OCI-LY1 (cell line): ENCODE results near the gene SLAMF6.
"Not testable (repeated sequence)": the region's sequence is repeated elsewhere in the genome, so short reads cannot be mapped to it uniquely, and the experiment has no call there.

Experiments
- H2AFZ ChIP-seq: fragments of 200-600 bp; sonication (generic), shearing (Covaris generic); 2 replicates; pipeline ENCODE4 v1.6.0; 2014; ENCODE audit warnings: antibody characterized with exemption, mild to moderate bottlenecking, low read length
- H3F3A ChIP-seq: fragments of 200-600 bp; sonication (generic), shearing (Covaris generic); 2 replicates; pipeline ENCODE4 v1.6.0; 2014; ENCODE audit warnings: mild to moderate bottlenecking, antibody characterized with exemption, low read length, moderate library complexity; ENCODE audit not compliant: insufficient read depth
- H3K27ac ChIP-seq: fragments of 200-600 bp; sonication (generic); 2 replicates; pipeline ENCODE4 v1.5.1; 2014; ENCODE audit warnings: low read length, mixed run types, mild to moderate bottlenecking, low read depth; ENCODE audit not compliant: poor library complexity, severe bottlenecking
- H3K27me3 ChIP-seq: fragments of 200-600 bp; sonication (generic); 2 replicates; pipeline ENCODE4 v1.6.0; 2014; ENCODE audit warnings: antibody characterized with exemption, mild to moderate bottlenecking, low read length, moderate library complexity; ENCODE audit not compliant: insufficient read depth
- H3K36me3 ChIP-seq: fragments of 200-600 bp; sonication (generic); 2 replicates; pipeline ENCODE4 v1.6.1; 2014; ENCODE audit warnings: mild to moderate bottlenecking, antibody characterized with exemption, low read length, moderate library complexity, mixed read lengths; ENCODE audit not compliant: insufficient read depth
- H3K4me1 ChIP-seq: fragments of 200-600 bp; sonication (generic); 2 replicates; pipeline ENCODE4 v1.5.1; 2014; ENCODE audit warnings: mild to moderate bottlenecking, low read length, moderate library complexity; ENCODE audit not compliant: insufficient read depth, severe bottlenecking
- H3K4me2 ChIP-seq: fragments of 200-600 bp; sonication (generic), shearing (Covaris generic); 2 replicates; pipeline ENCODE4 v1.6.1; 2014; ENCODE audit warnings: low read length
- H3K4me3 ChIP-seq: fragments of 200-600 bp; sonication (generic); 2 replicates; pipeline ENCODE4 v1.5.1; 2014; ENCODE audit warnings: low read length, low read depth, mild to moderate bottlenecking, mixed read lengths; ENCODE audit not compliant: poor library complexity, severe bottlenecking
- H3K79me2 ChIP-seq: fragments of 200-600 bp; shearing (Covaris generic); 2 replicates; pipeline ENCODE4 v1.6.1; 2016; ENCODE audit warnings: mixed run types, low read length, mixed read lengths; ENCODE audit not compliant: insufficient read depth
- H3K9ac ChIP-seq: fragments of 200-600 bp; sonication (generic), shearing (Covaris generic); 2 replicates; pipeline ENCODE4 v1.6.1; 2014; ENCODE audit warnings: mild to moderate bottlenecking, low read length, mixed read lengths
- H3K9me2 ChIP-seq: fragments of 200-600 bp; sonication (generic), shearing (Covaris generic); 2 replicates; pipeline ENCODE4 v1.6.1; 2014; ENCODE audit warnings: low read depth, mild to moderate bottlenecking, low read length, mixed read lengths
- H3K9me3 ChIP-seq: fragments of 200-600 bp; shearing (Covaris generic); 2 replicates; pipeline ENCODE4 v1.6.1; 2014; ENCODE audit warnings: low read length, mixed read lengths
- H4K20me1 ChIP-seq: fragments of 200-600 bp; sonication (generic), shearing (Covaris generic); 2 replicates; pipeline ENCODE4 v1.6.0; 2016; ENCODE audit warnings: mild to moderate bottlenecking, low read length; ENCODE audit not compliant: insufficient read depth
- EZH2 ChIP-seq: fragments of 200-600 bp; sonication (generic), shearing (Covaris generic); IDR thresholded peaks from 2 replicates; pipeline ENCODE4 v1.8.0; 2017; ENCODE audit warnings: borderline replicate concordance, mixed run types, mild to moderate bottlenecking, antibody characterized with exemption, low read length, moderate library complexity, mixed read lengths
- TF ChIP-seq, protein P1 (sequence below): fragments of 200-600 bp; sonication (generic), shearing (Covaris generic); IDR thresholded peaks from 2 replicates; pipeline ENCODE4 v1.5.1; 2017; ENCODE audit warnings: mild to moderate bottlenecking, antibody characterized with exemption, low read length, moderate library complexity, mixed read lengths

SLAMF6 gene

DNA sequence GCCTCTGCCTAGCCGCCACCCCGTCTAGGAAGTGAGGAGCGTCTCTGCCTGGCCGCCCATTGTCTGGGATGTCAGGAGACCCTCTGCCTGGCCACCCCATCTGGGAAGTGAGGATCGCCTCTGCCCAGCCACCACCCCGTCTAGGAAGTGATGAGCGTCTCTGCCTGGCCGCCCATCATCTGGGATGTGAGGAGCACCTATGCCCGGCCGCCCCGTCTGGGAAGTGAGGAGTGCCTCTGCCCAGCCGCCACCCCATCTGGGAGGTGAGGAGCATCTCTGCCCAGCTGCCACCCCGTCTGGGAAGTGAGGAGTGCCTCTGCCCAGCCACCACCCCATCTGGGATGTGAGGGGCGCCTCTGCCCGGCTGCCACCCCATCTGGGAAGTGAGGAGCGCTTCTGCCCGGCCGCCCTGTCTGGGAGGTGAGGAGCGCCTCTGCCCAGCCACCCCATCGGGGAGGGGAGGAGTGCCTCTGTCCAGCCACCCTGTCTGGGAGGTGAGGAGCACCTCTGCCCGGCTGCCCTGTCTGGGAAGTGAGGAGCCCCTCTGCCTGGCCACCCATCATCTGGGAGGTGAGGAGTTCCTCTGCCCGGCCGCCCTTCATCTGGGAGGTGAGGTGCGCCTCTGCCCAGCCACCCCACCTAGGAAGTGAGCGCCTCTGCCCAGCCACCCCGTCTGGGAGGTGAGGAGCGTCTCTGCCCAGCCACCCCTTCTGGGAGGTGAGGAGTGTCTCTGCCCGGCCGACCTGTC is 8.9 kb upstream of the SLAMF6 start:
- not testable (repeated sequence) for H3K4me2 ChIP-seq, H3K36me3 ChIP-seq, H3K4me3 ChIP-seq, H4K20me1 ChIP-seq, H3K79me2 ChIP-seq, H3K9me3 ChIP-seq, H3F3A ChIP-seq, H3K27ac ChIP-seq, H2AFZ ChIP-seq, H3K9ac ChIP-seq, H3K9me2 ChIP-seq, H3K27me3 ChIP-seq
- H3K4me1 ChIP-seq = peaks cover 10% of the 10 kb centered on the region

DNA sequence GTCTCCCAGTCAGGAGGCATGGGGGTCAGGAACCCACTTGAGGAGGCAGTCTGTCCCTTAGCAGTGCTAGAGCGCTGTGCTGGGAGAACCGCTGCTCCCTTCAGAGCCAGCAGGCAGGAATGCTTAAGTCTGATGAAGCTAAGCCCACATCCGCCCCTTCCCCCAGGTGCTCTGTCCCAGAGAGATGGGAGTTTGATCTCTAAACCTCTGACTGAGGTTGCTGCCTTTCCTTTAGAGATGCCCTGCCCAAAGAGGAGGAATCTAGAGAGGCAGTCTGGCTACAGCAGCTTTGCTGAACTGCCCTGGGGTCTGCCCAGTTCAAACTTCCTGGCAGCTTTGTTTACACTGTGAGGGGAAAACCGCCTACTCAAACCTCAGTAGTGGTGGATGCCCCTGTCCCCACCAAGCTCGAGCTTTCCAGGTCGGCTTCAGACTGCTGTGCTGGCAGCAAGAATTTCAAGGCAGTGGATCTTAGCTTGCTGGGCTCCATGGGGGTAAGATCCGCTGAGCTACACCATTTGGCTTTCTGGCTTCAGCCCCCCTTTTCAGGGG is 6.4 kb upstream of the SLAMF6 start:
- H2AFZ ChIP-seq, H3K9me3 ChIP-seq, H4K20me1 ChIP-seq, H3F3A ChIP-seq, H3K27me3 ChIP-seq, H3K27ac ChIP-seq, H3K36me3 ChIP-seq, H3K79me2 ChIP-seq, H3K9me2 ChIP-seq, H3K4me3 ChIP-seq, H3K4me2 ChIP-seq, H3K9ac ChIP-seq: not testable (repeated sequence)
- peaks cover 10% of the 10 kb centered on the region for H3K4me1 ChIP-seq

DNA sequence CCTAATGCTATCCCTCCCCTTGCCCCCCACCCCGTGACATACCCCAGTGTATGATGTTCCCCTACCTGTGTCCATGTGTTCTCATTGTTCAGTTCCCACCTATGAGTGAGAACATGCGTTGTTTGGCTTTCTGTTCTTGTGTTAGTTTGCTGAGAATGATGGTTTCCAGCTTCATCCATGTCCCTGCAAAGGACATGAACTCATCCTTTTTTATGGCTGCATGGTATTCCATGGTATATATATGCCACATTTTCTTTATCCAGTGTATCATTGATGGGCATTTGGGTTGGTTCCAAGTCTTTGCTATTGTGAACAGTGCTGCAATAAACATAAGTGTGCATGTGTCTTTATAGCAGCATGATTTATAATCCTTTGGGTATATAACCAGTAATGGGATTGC is 734 bp upstream of the SLAMF6 start:
- not testable (repeated sequence) for H3K4me2 ChIP-seq, H3F3A ChIP-seq, H3K27me3 ChIP-seq, H3K9me2 ChIP-seq, H4K20me1 ChIP-seq, H3K9me3 ChIP-seq, H3K36me3 ChIP-seq, H3K4me3 ChIP-seq, H3K9ac ChIP-seq, H2AFZ ChIP-seq
- H3K27ac ChIP-seq = peak overlapping the region; percentile 97
- H3K4me1 ChIP-seq = peaks cover 42% of the 10 kb centered on the region
- H3K79me2 ChIP-seq = peaks cover 34% of the 10 kb centered on the region

DNA sequence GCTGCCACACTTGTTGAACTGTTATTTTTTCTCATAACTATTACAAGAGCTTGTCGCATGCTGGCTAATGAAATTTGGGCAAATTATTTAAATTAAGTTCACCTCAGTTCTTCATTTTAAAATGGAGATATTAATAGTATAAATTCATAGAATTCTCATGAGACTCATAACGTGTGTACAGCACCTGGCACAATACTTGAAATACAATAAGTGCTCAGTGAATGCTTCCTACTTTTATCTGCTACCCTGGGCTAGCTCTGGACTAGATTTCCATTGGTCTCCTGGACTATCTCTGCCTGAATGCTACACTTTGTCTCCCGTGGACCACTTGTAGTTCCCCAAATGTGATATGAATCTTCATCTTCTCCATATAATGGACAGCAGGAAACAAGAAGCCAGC is 919 bp downstream of the SLAMF6 start:
- Histone ChIP-seq H4K20me1 (no peaks in the 10 kb centered on the region), H3K79me2 (peaks cover 51% of the 10 kb centered on the region), H2AFZ (no peak overlapping the region), H3F3A (no peaks in the 10 kb centered on the region), H3K4me3 (peak overlapping the region; percentile 86), H3K9ac (peak overlapping the region; percentile 92), H3K4me2 (peak overlapping the region; percentile 88), H3K27me3 (no peaks in the 10 kb centered on the region), H3K9me2 (no peaks in the 10 kb centered on the region), H3K9me3 (no peaks in the 10 kb centered on the region; the same call in 1 of the 2 replicates), H3K36me3 (peaks cover 19% of the 10 kb centered on the region), H3K27ac (peak overlapping the region; percentile 97), H3K4me1 (peaks cover 42% of the 10 kb centered on the region)
- no peak for TF ChIP-seq EZH2
- TF ChIP-seq, protein P1, sequence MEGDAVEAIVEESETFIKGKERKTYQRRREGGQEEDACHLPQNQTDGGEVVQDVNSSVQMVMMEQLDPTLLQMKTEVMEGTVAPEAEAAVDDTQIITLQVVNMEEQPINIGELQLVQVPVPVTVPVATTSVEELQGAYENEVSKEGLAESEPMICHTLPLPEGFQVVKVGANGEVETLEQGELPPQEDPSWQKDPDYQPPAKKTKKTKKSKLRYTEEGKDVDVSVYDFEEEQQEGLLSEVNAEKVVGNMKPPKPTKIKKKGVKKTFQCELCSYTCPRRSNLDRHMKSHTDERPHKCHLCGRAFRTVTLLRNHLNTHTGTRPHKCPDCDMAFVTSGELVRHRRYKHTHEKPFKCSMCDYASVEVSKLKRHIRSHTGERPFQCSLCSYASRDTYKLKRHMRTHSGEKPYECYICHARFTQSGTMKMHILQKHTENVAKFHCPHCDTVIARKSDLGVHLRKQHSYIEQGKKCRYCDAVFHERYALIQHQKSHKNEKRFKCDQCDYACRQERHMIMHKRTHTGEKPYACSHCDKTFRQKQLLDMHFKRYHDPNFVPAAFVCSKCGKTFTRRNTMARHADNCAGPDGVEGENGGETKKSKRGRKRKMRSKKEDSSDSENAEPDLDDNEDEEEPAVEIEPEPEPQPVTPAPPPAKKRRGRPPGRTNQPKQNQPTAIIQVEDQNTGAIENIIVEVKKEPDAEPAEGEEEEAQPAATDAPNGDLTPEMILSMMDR = no peak
